Keratinocyte (primary cell): ENCODE results near the gene CDT1. TPM values are rescaled to one million over a fixed set of nuclear protein-coding genes. Genes with fewer than 3 reads are reported as not detected.

Experiments
- DNase-seq: peaks from one replicate; pipeline ENCODE4 v3.0.0-alpha.2; 2011; ENCODE audit warnings: low read depth, missing footprints, low spot score
- FAIRE-seq: peaks from 2 replicates; lab custom pipeline; 2011; peaks lifted over from hg19 to GRCh38; lab: Jason Lieb, UNC
- H2AFZ ChIP-seq: 2 replicates; pipeline ENCODE4 v1.6.0; 2012; ENCODE audit warnings: low read length, control low read depth, inconsistent platforms; ENCODE audit not compliant: control insufficient read depth
- H3K27ac ChIP-seq: 2 replicates; pipeline ENCODE4 v1.5.1; 2011; ENCODE audit warnings: low read length; ENCODE audit not compliant: control insufficient read depth, insufficient read depth
- H3K27me3 ChIP-seq: 3 replicates; pipeline ENCODE4 v1.6.0; 2011; ENCODE audit warnings: low read length; ENCODE audit not compliant: control insufficient read depth, insufficient read depth; ENCODE audit errors: extremely low read depth
- H3K36me3 ChIP-seq, 2 experiments: 2 replicates in 1 of 2; 3 replicates in 1 of 2; pipeline ENCODE4 v1.5.1; 2011; ENCODE audit warnings: low read length in 2 of 2, mild to moderate bottlenecking in 1 of 2; ENCODE audit not compliant: control insufficient read depth in 2 of 2, insufficient read depth in 2 of 2; ENCODE audit errors: extremely low read depth in 1 of 2
- H3K4me1 ChIP-seq: 3 replicates; pipeline ENCODE4 v1.5.1; 2011; ENCODE audit warnings: low read length; ENCODE audit not compliant: control insufficient read depth, insufficient read depth; ENCODE audit errors: extremely low read depth
- H3K4me2 ChIP-seq: 3 replicates; pipeline ENCODE4 v1.6.0; 2011; ENCODE audit warnings: low read depth, low read length; ENCODE audit not compliant: control insufficient read depth, insufficient read depth; ENCODE audit errors: extremely low read depth
- H3K4me3 ChIP-seq, 3 experiments: fragments of 200-600 bp in 1 of 3; sonication (generic) in 1 of 3; 2 replicates in 2 of 3; 3 replicates in 1 of 3; pipeline ENCODE4 v1.5.1; 2011 to 2016; ENCODE audit warnings: low read length in 3 of 3, mild to moderate bottlenecking in 3 of 3, control low read depth in 2 of 3, inconsistent platforms in 1 of 3, low read depth in 1 of 3, mixed read lengths in 1 of 3, mixed run types in 1 of 3, moderate library complexity in 1 of 3; ENCODE audit not compliant: control insufficient read depth in 2 of 3, insufficient read depth in 2 of 3; ENCODE audit errors: extremely low read depth in 1 of 3
- H3K79me2 ChIP-seq: 2 replicates; pipeline ENCODE4 v1.6.0; 2012; ENCODE audit warnings: low read length; ENCODE audit not compliant: control insufficient read depth, insufficient read depth
- H3K9ac ChIP-seq: 3 replicates; pipeline ENCODE4 v1.6.0; 2011; ENCODE audit warnings: low read length; ENCODE audit not compliant: control insufficient read depth, insufficient read depth; ENCODE audit errors: extremely low read depth
- H3K9me1 ChIP-seq: 3 replicates; pipeline ENCODE4 v1.6.0; 2011; ENCODE audit warnings: low read length; ENCODE audit not compliant: control insufficient read depth, insufficient read depth; ENCODE audit errors: extremely low read depth
- H3K9me3 ChIP-seq: 2 replicates; pipeline ENCODE4 v1.5.1; 2012; ENCODE audit warnings: low read depth, low read length; ENCODE audit not compliant: control insufficient read depth
- H4K20me1 ChIP-seq: 3 replicates; pipeline ENCODE4 v1.6.0; 2011; ENCODE audit warnings: low read length; ENCODE audit not compliant: control insufficient read depth, insufficient read depth; ENCODE audit errors: extremely low read depth
- EZH2 ChIP-seq: IDR thresholded peaks from one replicate; pipeline ENCODE4 v1.6.1; 2012; ENCODE audit warnings: inconsistent platforms, mild to moderate bottlenecking, low read length, moderate library complexity
- dilution Hi-C: fragments of 300-500 bp; cut with MboI; formaldehyde crosslinking; loops from one replicate; pipeline ENCODE4 v1.7.0; 2020; ENCODE audit warnings: low sequenced_read_pairs; ENCODE audit not compliant: extremely low pct_ligation_motif_present
- polyA plus RNA-seq, 5 experiments: library from polyadenylated mRNA; depleted of rRNA in 3 of 5; stranded (reverse) in 3 of 5; stranded (forward) in 1 of 5; unstranded in 1 of 5; fragments of >200 nt; gene quantifications; 1 replicate in 1 of 5; 2 replicates in 3 of 5; 3 replicates in 1 of 5; pipeline versions ENCODE4 v1.2.1 to v1.2.3, GENCODE V29; 2011 to 2012; ENCODE audit warnings: missing spikeins in 2 of 5, low read depth in 1 of 5, low replicate concordance in 1 of 5
- TF ChIP-seq, protein P1 (sequence below), 3 experiments: IDR thresholded peaks in 1 of 3; conservative IDR thresholded peaks in 1 of 3; optimal IDR thresholded peaks in 1 of 3; 2 replicates in 2 of 3; 3 replicates in 1 of 3; pipeline versions ENCODE3 to v1.5.1; 2011; ENCODE audit warnings: low read length in 3 of 3, mild to moderate bottlenecking in 3 of 3, moderate library complexity in 2 of 3, control low read depth in 1 of 3, inconsistent platforms in 1 of 3; ENCODE audit not compliant: insufficient read depth in 2 of 3; ENCODE audit errors: extremely low read depth in 1 of 3

Gene CDT1
- polyA plus RNA-seq, 1 donor (not counting 4 experiments of a cell fraction or from before 2014, with no cell fraction given) = 2.0 TPM

DNA sequence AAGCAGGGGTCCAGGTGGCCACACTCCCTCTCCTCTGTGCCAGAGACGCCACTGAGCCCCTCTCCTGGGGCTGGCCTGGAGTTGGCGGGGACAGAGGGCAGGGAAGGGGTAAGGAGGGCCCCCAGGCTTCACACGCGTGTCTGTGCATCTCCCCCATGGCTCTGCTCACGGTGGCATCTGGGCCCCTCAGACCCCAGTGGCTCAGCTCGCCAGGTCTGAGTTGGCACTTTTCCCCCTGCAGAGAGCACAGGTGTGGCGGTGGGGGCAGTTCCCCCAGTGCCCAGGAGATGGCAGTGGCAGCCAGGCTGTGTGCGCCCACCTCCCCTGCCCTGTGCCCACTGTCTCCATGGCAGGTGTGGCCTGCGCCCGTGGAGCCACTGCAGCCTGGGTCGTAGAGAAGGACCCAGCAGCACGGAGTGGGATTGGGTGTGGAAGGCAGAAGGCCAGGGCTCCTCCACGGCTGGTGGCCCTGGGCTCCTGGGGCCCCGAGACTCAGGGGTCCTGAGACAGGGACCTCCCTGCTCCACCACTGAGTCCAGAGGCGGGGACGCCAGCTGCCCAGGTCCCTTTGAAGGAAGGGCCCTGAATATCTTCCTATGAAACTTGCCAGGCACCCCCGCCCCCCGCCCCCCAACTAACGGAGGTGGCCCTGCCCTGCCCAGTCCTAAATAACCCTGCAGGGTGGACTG, 12.5 kb downstream of the CDT1 start:
- Histone ChIP-seq H3K9ac (no peak overlapping the region), H2AFZ (no peak overlapping the region), H3K36me3 (peaks cover 0 to 3% of the 10 kb centered on the region in 2 experiments), H3K79me2 (peaks cover 3% of the 10 kb centered on the region), H3K4me1 (peaks cover 18% of the 10 kb centered on the region), H3K27me3 (no peaks in the 10 kb centered on the region), H3K27ac (no peak overlapping the region), H3K4me3 (no peak overlapping the region), H4K20me1 (no peaks in the 10 kb centered on the region), H3K9me3 (no peaks in the 10 kb centered on the region), H3K9me1 (no peaks in the 10 kb centered on the region), H3K4me2 (no peak overlapping the region)
- TF ChIP-seq EZH2 = no peak
- TF ChIP-seq, protein P1, sequence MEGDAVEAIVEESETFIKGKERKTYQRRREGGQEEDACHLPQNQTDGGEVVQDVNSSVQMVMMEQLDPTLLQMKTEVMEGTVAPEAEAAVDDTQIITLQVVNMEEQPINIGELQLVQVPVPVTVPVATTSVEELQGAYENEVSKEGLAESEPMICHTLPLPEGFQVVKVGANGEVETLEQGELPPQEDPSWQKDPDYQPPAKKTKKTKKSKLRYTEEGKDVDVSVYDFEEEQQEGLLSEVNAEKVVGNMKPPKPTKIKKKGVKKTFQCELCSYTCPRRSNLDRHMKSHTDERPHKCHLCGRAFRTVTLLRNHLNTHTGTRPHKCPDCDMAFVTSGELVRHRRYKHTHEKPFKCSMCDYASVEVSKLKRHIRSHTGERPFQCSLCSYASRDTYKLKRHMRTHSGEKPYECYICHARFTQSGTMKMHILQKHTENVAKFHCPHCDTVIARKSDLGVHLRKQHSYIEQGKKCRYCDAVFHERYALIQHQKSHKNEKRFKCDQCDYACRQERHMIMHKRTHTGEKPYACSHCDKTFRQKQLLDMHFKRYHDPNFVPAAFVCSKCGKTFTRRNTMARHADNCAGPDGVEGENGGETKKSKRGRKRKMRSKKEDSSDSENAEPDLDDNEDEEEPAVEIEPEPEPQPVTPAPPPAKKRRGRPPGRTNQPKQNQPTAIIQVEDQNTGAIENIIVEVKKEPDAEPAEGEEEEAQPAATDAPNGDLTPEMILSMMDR (optimal IDR thresholded peaks at IDR 0.05 in 1 of 3, IDR thresholded peaks at IDR 0.05 in 1 of 3, conservative IDR thresholded peaks at IDR 0.05 in 1 of 3; ENCODE audit: extremely low read depth in 1 of 3, insufficient read depth in 2 of 3, low read length in 3 of 3) = peak; percentile 78 to 91 (median 91)
- dilution Hi-C loops = no loop called here
- DNase-seq (no peak), FAIRE-seq (no peak)

DNA sequence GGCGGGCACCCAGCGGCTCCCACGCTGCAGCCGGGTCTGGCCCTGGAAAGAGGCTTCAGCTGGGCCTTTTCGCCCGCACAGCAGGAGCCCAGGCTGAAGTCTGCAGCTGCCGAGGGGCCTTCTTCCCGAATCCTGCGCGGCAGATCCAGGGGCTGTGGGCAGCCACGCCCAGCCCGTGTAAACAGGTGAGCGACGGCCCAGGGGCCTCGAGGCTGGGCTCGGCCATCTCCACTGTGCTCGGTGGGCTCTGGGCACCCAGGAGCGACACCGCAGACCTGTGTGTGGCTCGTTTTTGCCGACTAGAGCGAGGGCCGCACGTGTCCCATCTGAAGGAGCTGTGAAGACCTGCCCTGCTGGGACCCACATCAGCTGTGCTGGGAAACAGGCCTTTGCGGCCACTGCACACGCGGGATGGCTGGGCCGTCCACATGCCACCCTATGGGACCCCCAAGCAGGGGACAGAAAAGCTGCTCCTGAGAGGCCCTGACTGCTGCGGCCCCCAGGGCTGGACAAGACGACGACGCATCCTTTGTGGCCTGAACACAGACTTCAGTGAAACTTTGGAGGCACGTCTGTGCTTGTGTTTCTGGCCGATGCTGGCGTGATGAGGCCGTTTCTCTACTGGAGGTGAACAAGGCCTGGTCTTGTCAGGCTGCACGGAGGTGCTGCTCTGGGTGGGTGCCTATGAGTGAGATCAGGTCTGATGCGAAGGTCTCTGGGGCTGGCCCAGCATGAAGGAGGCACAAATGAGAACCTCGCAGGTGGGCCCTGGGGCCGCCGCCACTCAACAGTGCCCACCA, 13.3 kb downstream of the CDT1 start:
- H3K27ac ChIP-seq = no peak overlapping the region
- no peak for TF ChIP-seq EZH2
- TF ChIP-seq, protein P1 (optimal IDR thresholded peaks at IDR 0.05 in 1 of 3, IDR thresholded peaks at IDR 0.05 in 1 of 3, conservative IDR thresholded peaks at IDR 0.05 in 1 of 3; ENCODE audit: extremely low read depth in 1 of 3, insufficient read depth in 2 of 3, low read length in 3 of 3) = no peak
- H2AFZ ChIP-seq = no peak overlapping the region
- H3K4me1 ChIP-seq = peaks cover 17% of the 10 kb centered on the region
- FAIRE-seq = peak; percentile 86
- H3K79me2 ChIP-seq = no peaks in the 10 kb centered on the region
- no peak overlapping the region for H3K4me3 ChIP-seq
- H3K4me2 ChIP-seq = no peak overlapping the region
- peak overlapping the region; percentile 33 for H3K9ac ChIP-seq
- no peaks in the 10 kb centered on the region for H3K27me3 ChIP-seq
- H3K9me1 ChIP-seq = no peaks in the 10 kb centered on the region
- peaks cover 0 to 4% of the 10 kb centered on the region in 2 experiments for H3K36me3 ChIP-seq
- H4K20me1 ChIP-seq = no peaks in the 10 kb centered on the region
- no peaks in the 10 kb centered on the region for H3K9me3 ChIP-seq
- DNase-seq = no peak
- dilution Hi-C loops = no loop called here
